Activated naive CD8-positive, alpha-beta T cell (primary cell): ENCODE measurements around the gene TTC7B.
"Not testable (repeated sequence)": the region's sequence is repeated elsewhere in the genome, so short reads cannot be mapped to it uniquely, and the experiment has no call there.

Experiments used
- H3K27ac Mint-ChIP-seq: one replicate; pipeline ENCODE4 v1.8.0; 2021; ENCODE audit warnings: mixed read lengths
- H3K27me3 Mint-ChIP-seq: one replicate; pipeline ENCODE4 v1.8.0; 2021; ENCODE audit warnings: mixed read lengths
- H3K36me3 Mint-ChIP-seq: one replicate; pipeline ENCODE4 v1.8.0; 2021; ENCODE audit warnings: mixed read lengths
- H3K4me1 Mint-ChIP-seq: one replicate; pipeline ENCODE4 v1.8.0; 2021; ENCODE audit warnings: low read depth, mixed read lengths
- H3K4me3 Mint-ChIP-seq: one replicate; pipeline ENCODE4 v1.8.0; 2021; ENCODE audit warnings: mild to moderate bottlenecking, mixed read lengths
- H3K9me3 Mint-ChIP-seq: one replicate; pipeline ENCODE4 v1.8.0; 2021; ENCODE audit warnings: low read depth, mixed read lengths

Gene TTC7B

DNA sequence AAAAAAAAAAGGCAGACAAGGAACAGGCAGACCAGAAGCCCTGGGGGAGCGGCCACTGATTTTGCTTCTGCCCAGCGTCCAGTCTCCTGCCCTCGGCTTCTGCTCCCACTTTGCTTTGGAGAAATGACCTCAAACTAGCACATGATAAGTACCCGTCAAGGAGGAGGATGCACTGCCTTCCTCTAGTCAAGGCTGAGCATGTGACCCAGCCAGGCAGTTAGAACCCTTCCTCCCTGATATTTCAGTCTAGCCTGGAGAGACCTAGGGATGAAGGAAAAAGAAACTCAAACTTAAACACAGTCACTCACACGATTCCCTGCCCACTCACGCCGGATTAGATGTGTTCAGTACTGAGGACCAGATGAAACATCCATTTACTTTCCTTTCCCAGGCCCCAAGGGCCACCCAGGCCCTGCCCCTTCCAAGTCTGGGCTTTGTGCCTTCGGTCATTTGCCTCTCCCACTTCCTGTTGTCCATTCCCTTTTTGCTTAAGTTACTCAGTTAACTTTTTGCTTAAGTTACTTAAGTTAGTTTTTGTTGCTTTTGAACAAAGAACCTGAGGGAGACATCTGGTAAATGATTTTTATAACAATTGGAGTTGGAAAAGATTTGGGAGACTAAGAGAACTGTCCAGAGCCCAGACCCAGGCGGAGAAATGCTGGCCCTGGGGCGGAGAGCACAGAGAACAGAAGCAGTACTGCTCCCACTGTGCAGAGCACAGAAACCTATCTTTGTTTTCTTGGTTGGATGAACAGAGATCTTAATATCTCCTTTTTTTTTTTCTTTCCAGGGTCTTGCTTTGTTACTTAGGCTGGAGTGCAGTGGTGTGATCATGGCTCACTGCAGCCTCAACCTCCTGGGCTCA is 23.0 kb upstream of the TTC7B start:
- Mint-ChIP-seq H3K9me3 (no peaks in the 10 kb centered on the region), H3K27ac (no peak overlapping the region), H3K36me3 (peaks cover 4% of the 10 kb centered on the region), H3K4me1 (peaks cover 19% of the 10 kb centered on the region), H3K27me3 (peaks cover 4% of the 10 kb centered on the region), H3K4me3 (no peak overlapping the region)

- not testable (repeated sequence) for H3K9me3 Mint-ChIP-seq, H3K27ac Mint-ChIP-seq, H3K27me3 Mint-ChIP-seq, H3K4me3 Mint-ChIP-seq, H3K36me3 Mint-ChIP-seq
- H3K4me1 Mint-ChIP-seq = peaks cover 19% of the 10 kb centered on the region
Measured at GRCh38 chr14:90838531-90838930, 22.3 kb upstream of the TTC7B start.

DNA sequence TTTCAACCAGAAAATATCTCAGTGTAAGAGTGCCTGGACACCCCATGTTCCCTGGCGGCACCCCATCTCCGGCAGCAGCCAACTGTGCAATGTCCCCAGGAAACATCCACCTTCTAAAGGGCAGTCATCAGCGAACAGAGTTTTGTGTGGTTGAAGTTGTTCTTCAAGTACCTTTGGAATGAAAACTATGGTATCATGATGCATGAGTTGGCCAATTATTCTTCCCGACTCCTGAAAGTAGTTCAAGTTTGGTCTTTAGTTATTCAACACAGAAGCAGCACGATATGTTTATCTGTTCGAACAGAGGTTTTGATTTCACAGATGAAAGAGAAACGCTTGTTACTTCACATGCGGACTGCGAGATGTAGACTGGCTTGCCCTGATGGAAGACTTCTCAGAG is 21.1 kb upstream of the TTC7B start:
- Mint-ChIP-seq H3K9me3 (no peaks in the 10 kb centered on the region), H3K36me3 (no peaks in the 10 kb centered on the region), H3K27me3 (peaks cover 4% of the 10 kb centered on the region), H3K27ac (no peak overlapping the region), H3K4me1 (peaks cover 15% of the 10 kb centered on the region), H3K4me3 (no peak overlapping the region)

- no peak overlapping the region for H3K27ac Mint-ChIP-seq
- H3K9me3 Mint-ChIP-seq = no peaks in the 10 kb centered on the region
- H3K36me3 Mint-ChIP-seq = no peaks in the 10 kb centered on the region
- no peak overlapping the region for H3K4me3 Mint-ChIP-seq
- peaks cover 4% of the 10 kb centered on the region for H3K27me3 Mint-ChIP-seq
- H3K4me1 Mint-ChIP-seq = peaks cover 15% of the 10 kb centered on the region
Measured at GRCh38 chr14:90836692-90837063, 20.4 kb upstream of the TTC7B start.

- H3K9me3 Mint-ChIP-seq = no peaks in the 10 kb centered on the region
- peaks cover 30% of the 10 kb centered on the region for H3K4me1 Mint-ChIP-seq
- no peak overlapping the region for H3K4me3 Mint-ChIP-seq
- H3K27me3 Mint-ChIP-seq = peaks cover 2% of the 10 kb centered on the region
- H3K27ac Mint-ChIP-seq = no peak overlapping the region
- H3K36me3 Mint-ChIP-seq = no peaks in the 10 kb centered on the region
Measured at GRCh38 chr14:90831821-90832220, 15.6 kb upstream of the TTC7B start.

DNA sequence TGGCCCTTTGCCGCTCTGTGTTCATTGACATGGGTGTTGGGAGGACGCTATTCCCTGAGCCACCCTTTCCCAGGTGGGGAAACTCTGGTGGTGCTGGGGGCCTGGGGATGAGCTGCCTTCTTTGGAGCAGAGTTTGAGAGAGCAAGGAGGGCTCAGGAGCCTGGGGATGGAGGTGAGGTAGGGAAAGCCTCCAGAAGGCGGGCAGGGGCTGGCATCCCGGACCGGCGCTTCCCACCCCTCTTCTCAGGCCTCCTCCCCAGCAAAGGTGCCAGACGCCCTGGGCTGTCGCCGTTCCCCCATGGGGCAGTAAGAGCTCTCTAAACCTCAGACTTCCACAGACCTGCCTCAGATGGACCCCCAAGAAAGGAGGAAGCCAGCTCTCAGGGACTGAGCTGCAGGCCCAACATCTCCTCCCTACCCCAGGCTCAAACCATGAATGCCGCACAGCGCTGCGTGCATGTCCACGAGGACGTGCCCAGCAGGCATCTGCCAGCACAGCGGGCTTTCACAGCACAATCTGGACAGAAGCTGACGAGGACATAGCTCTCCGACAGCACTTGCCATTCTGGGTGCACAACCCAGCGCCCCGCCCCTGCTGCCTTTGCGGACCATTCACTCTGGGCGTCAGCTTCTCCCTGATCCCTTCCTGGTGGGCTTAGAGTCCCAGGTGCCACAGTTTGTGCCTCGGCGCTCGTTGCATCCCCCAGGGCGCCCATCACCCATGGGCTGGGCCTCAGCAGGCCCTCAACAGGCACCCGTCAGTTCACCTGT is 14.9 kb upstream of the TTC7B start:
- Mint-ChIP-seq H3K4me3 (no peak overlapping the region), H3K27me3 (peaks cover 2% of the 10 kb centered on the region), H3K27ac (no peak overlapping the region), H3K36me3 (no peaks in the 10 kb centered on the region), H3K4me1 (peaks cover 25% of the 10 kb centered on the region), H3K9me3 (no peaks in the 10 kb centered on the region)

- Mint-ChIP-seq H3K4me1 (peaks cover 17% of the 10 kb centered on the region), H3K9me3 (no peaks in the 10 kb centered on the region), H3K27me3 (no peaks in the 10 kb centered on the region), H3K4me3 (no peak overlapping the region), H3K27ac (no peak overlapping the region), H3K36me3 (no peaks in the 10 kb centered on the region)
Measured at GRCh38 chr14:90829677-90830076, 13.4 kb upstream of the TTC7B start.

DNA sequence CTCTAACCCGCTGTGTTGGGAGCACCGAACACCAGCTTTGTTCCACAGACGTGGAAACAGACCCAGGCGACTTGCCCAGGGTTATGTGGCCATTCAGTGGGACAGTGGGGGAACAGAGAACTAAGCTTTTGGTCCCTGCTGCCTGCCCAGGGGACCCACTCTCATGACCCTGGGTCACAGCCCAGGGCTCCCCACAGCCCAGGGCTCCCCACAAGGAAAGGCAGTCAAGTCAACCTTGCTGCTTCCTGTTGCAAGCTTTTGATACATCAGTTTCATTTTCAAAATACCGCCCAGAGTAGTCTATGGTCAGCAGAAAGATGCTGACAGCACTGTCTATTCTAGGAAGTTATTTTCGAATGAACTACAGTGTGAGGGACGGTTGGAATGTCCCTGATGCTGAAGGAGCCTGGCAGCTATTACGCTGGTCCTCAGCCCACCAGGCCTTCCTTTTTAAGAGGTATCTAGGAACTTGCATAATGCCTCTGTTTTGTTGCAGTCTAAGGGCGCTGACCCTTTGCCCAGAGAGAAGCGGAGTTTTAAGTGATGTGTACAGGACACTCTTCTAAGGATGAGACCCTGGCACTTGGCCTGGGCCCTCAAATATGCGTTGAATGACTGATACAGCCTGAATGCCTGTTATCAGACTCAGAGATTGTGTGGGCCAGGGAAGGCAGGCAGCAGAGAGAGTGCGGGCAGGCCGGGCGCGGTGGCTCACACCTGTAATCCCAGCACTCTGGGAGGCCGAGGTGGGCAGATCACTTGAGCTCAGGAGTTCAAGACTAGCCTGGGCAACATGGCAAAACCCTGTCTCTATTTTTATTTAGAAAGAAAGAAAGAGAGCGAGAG is 12.6 kb upstream of the TTC7B start:
- no peaks in the 10 kb centered on the region for H3K9me3 Mint-ChIP-seq
- H3K4me3 Mint-ChIP-seq = peak overlapping the region; percentile 81
- H3K27me3 Mint-ChIP-seq = no peaks in the 10 kb centered on the region
- peaks cover 17% of the 10 kb centered on the region for H3K4me1 Mint-ChIP-seq
- H3K27ac Mint-ChIP-seq = peak overlapping the region; percentile 5
- H3K36me3 Mint-ChIP-seq = peaks cover under 1% of the 10 kb centered on the region

DNA sequence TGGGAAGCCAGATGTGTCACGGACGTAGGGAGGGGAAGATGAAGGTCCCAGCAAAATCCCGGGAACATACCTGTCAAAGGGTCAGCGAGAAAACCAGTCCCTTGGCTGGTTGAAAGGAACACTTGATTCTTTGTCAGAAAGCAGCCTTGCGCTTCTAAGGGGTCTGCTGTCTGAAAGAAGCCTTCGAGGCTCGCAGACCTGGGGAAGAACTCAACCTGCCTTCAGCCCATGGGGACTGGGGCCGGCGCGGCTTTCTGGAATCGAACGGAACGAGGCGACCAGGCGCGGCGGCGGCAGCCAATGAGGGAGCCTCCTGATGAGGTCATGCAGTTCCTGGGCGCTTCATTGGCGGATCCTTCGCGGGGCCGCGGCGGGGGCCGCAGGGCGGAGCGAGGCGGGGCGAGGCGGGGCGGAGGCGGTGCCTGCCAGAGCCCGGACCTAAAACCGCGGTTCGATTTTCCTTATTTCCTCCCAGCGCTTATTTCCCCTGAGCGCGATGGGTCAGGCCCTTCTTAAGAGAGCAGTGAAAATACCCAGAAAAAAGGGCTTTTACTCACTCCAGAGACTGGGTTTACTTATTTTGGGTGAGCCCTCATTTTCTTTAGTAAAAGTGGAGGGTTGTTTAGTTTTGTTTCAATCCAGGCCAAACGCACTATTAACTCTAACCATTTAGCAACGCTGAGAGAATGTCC is 11.8 kb upstream of the TTC7B start:
- Mint-ChIP-seq H3K36me3 (peaks cover 2% of the 10 kb centered on the region), H3K27me3 (no peaks in the 10 kb centered on the region), H3K4me1 (peaks cover 17% of the 10 kb centered on the region), H3K9me3 (no peaks in the 10 kb centered on the region), H3K27ac (peak overlapping the region; percentile 80), H3K4me3 (peak overlapping the region; percentile 81)

DNA sequence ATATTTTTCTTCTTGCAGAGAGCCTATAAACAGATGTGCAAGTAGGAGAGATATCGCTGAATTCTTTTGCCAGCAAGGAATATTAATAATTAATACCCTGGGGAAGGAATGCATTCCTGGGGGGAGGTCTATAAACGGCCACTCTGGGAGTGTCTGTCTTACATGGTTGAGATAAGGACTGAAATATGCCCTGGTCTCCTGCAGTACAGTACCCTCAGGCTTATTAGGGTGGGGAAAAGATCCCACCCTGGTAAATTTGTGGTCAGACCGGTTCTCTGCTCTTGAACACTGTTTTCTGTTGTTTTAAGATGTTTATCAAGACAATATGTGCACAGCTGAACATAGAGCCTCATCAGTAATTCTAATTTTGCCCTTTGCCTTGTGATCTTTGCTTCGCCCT is 7.3 kb upstream of the TTC7B start:
- not testable (repeated sequence) for H3K9me3 Mint-ChIP-seq, H3K27ac Mint-ChIP-seq, H3K36me3 Mint-ChIP-seq, H3K4me3 Mint-ChIP-seq, H3K27me3 Mint-ChIP-seq
- peaks cover 26% of the 10 kb centered on the region for H3K4me1 Mint-ChIP-seq

GRCh38 chr14:90820958-90821357 is 4.7 kb upstream of the TTC7B start:
- H3K27me3 Mint-ChIP-seq = peaks cover 5% of the 10 kb centered on the region
- peak overlapping the region; percentile 16 for H3K27ac Mint-ChIP-seq
- peaks cover 17% of the 10 kb centered on the region for H3K4me1 Mint-ChIP-seq
- no peaks in the 10 kb centered on the region for H3K9me3 Mint-ChIP-seq
- peaks cover 2% of the 10 kb centered on the region for H3K36me3 Mint-ChIP-seq
- no peak overlapping the region for H3K4me3 Mint-ChIP-seq

DNA sequence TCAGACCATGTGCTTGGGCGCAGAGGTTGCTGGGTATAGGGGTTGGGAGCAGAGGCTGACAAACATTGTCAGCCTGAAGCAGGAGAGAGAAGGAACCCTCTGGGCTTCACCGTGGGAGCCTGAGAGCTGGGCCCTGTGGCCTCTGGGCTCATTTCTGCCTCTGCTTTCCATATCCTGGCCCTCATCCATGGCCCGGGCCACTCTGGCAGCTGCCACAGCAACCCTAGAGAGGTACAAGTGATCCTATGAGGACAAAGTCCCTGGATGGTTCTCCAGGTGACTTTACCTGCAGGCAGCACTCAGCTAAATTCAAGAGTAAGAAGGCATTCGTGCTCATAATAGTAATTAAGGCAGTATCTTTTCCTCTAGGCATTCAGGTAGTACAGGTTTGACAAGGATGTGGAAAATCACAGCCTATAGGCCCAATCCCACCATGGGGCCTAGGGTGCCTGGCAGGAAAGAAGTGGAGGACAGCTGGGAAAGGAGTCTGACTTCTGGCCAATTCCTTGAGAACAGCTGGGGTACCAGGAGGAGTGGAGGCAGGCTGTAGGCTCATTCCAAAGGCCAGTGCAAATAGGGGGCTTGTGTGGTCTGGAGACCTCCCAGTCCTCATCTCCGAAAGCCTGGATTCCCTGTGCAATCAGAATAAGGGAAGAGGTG is 3.6 kb upstream of the TTC7B start:
- H3K4me1 Mint-ChIP-seq = peaks cover 20% of the 10 kb centered on the region
- H3K36me3 Mint-ChIP-seq = peaks cover 2% of the 10 kb centered on the region
- peaks cover 9% of the 10 kb centered on the region for H3K27me3 Mint-ChIP-seq
- no peak overlapping the region for H3K27ac Mint-ChIP-seq
- no peak overlapping the region for H3K4me3 Mint-ChIP-seq
- no peaks in the 10 kb centered on the region for H3K9me3 Mint-ChIP-seq

DNA sequence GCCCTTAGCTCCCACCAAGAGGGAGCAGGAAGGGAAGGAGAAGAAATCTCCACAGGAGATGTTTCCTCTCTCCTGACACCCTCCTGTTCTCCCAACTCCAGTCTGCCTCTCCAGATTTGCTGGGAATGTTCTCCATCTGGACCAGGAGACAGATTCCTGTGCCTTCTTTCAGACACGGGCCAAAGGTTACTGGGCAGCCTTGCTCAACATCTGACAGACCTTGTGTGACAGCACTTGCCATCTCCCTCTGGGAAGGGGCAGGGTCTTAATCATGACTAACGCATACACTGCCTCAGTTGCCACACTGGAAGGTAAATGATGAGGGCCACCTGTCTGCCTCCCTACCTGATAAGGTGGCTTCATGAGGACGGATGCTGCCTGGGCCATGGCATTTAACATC is 2.5 kb upstream of the TTC7B start:
- Mint-ChIP-seq H3K27ac (no peak overlapping the region), H3K9me3 (no peaks in the 10 kb centered on the region), H3K4me3 (no peak overlapping the region), H3K36me3 (peaks cover under 1% of the 10 kb centered on the region), H3K27me3 (peaks cover 9% of the 10 kb centered on the region), H3K4me1 (peaks cover 20% of the 10 kb centered on the region)
